MM.1S (cell line): ENCODE results near the gene GPC5.

Experiments
- DNase-seq: peaks from one replicate; pipeline ENCODE4 v3.0.0-alpha.2; 2015
- H2AFZ ChIP-seq: fragments of 300-600 bp; sonication (generic); 2 replicates; pipeline ENCODE4 v1.6.0; 2016; ENCODE audit warnings: antibody characterized with exemption, low read length
- H3F3A ChIP-seq: fragments of 300-600 bp; sonication (generic); 2 replicates; pipeline ENCODE4 v1.6.1; 2016; ENCODE audit warnings: mild to moderate bottlenecking, antibody characterized with exemption, low read length, moderate library complexity, mixed read lengths; ENCODE audit not compliant: insufficient read depth
- H3K27ac ChIP-seq: fragments of 300-600 bp; sonication (generic); 2 replicates; pipeline ENCODE4 v1.5.1; 2016; ENCODE audit warnings: mild to moderate bottlenecking, low read length
- H3K27me3 ChIP-seq: fragments of 300-600 bp; sonication (generic); replicated peaks from 2 replicates; pipeline ENCODE4 v1.6.0; 2016; ENCODE audit warnings: low read length; ENCODE audit not compliant: insufficient read depth
- H3K36me3 ChIP-seq: fragments of 300-600 bp; sonication (generic); replicated peaks from 2 replicates; pipeline ENCODE4 v1.6.1; 2016; ENCODE audit warnings: mild to moderate bottlenecking, low read length, mixed read lengths; ENCODE audit not compliant: insufficient read depth
- H3K4me1 ChIP-seq: fragments of 300-600 bp; sonication (generic); 2 replicates; pipeline ENCODE4 v1.6.1; 2016; ENCODE audit warnings: low read length, mixed read lengths
- H3K4me2 ChIP-seq: fragments of 300-600 bp; sonication (generic); 2 replicates; pipeline ENCODE4 v1.6.0; 2016; ENCODE audit warnings: low read depth, low read length
- H3K4me3 ChIP-seq: fragments of 300-600 bp; sonication (generic); 2 replicates; pipeline ENCODE4 v1.5.1; 2016; ENCODE audit warnings: low read length, mixed read lengths
- H3K79me2 ChIP-seq: fragments of 300-600 bp; sonication (generic); 2 replicates; pipeline ENCODE4 v1.6.1; 2016; ENCODE audit warnings: mixed run types, low read length, mixed read lengths
- H3K9ac ChIP-seq: fragments of 300-600 bp; sonication (generic); 2 replicates; pipeline ENCODE4 v1.6.1; 2016; ENCODE audit warnings: low read length, mixed read lengths
- H3K9me2 ChIP-seq: fragments of 300-600 bp; sonication (generic); replicated peaks from 2 replicates; pipeline ENCODE4 v1.6.1; 2016; ENCODE audit warnings: mild to moderate bottlenecking, low read length, mixed read lengths; ENCODE audit not compliant: insufficient read depth
- H3K9me3 ChIP-seq: fragments of 300-600 bp; sonication (generic); replicated peaks from 2 replicates; pipeline ENCODE4 v1.6.1; 2016; ENCODE audit warnings: mild to moderate bottlenecking, low read length, mixed read lengths; ENCODE audit not compliant: insufficient read depth
- H4K20me1 ChIP-seq: fragments of 300-600 bp; sonication (generic); 2 replicates; pipeline ENCODE4 v1.6.1; 2016; ENCODE audit warnings: mild to moderate bottlenecking, low read length, moderate library complexity, mixed read lengths; ENCODE audit not compliant: insufficient read depth
- CTCF ChIP-seq: fragments of 300-600 bp; sonication (generic); IDR thresholded peaks from 2 replicates; pipeline ENCODE4 v1.5.1; 2016; ENCODE audit warnings: antibody characterized with exemption, low read length, mixed read lengths
- EZH2 ChIP-seq: fragments of 300-600 bp; sonication (generic); optimal IDR thresholded peaks from 2 replicates; pipeline ENCODE3; 2017; ENCODE audit warnings: low read depth, mild to moderate bottlenecking, antibody characterized with exemption, low read length, mixed read lengths
- EZH2phosphoT487 ChIP-seq: fragments of 300-600 bp; sonication (generic); IDR thresholded peaks from 2 replicates; pipeline ENCODE4 v1.6.1; 2018; ENCODE audit warnings: antibody characterized with exemption, low read length

Gene GPC5

GRCh38 chr13:91596842-91597241 lies 198.4 kb downstream of the GPC5 start:
- Histone ChIP-seq H3K9me3 (no peaks in the 10 kb centered on the region), H3K36me3 (no peaks in the 10 kb centered on the region), H3K9ac (no peak overlapping the region), H4K20me1 (no peaks in the 10 kb centered on the region), H3F3A (no peaks in the 10 kb centered on the region), H2AFZ (no peak overlapping the region), H3K4me1 (no peaks in the 10 kb centered on the region), H3K27me3 (no peaks in the 10 kb centered on the region), H3K79me2 (no peaks in the 10 kb centered on the region), H3K9me2 (no peaks in the 10 kb centered on the region), H3K4me2 (no peak overlapping the region), H3K4me3 (no peak overlapping the region), H3K27ac (no peak overlapping the region)
- TF ChIP-seq EZH2phosphoT487: no peak
- no peak for TF ChIP-seq EZH2
- no peak for TF ChIP-seq CTCF
- DNase-seq: no peak

DNA sequence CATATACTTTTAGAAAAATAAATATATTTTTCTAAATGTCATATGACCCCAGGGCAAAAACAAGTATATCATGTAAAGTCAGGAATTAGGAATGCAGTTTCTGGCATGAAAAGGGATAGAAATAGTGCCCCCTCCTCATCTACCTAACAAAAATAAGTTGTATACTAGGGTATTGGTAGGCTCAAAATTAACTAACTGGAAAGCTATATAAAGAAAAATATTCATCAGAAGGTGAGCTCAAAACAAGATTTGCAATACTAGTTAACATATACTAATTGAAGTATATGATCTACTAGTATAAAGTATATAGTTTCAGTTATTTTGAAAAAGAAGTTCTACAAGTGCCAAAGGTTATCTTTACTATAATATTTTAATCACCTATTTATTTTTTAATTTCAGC lies 200.2 kb downstream of the GPC5 start:
- H2AFZ ChIP-seq: no peak overlapping the region
- no peaks in the 10 kb centered on the region for H3K79me2 ChIP-seq
- no peak overlapping the region for H3K4me3 ChIP-seq
- H3K9me3 ChIP-seq: no peaks in the 10 kb centered on the region
- H3K4me2 ChIP-seq: no peak overlapping the region
- H3K9ac ChIP-seq: no peak overlapping the region
- no peaks in the 10 kb centered on the region for H3F3A ChIP-seq
- no peak overlapping the region for H3K27ac ChIP-seq
- no peaks in the 10 kb centered on the region for H3K36me3 ChIP-seq
- no peaks in the 10 kb centered on the region for H4K20me1 ChIP-seq
- no peaks in the 10 kb centered on the region for H3K27me3 ChIP-seq
- TF ChIP-seq EZH2 (no peak), CTCF (no peak), EZH2phosphoT487 (no peak)
- no peak for DNase-seq
- H3K4me1 ChIP-seq: no peaks in the 10 kb centered on the region
- H3K9me2 ChIP-seq: no peaks in the 10 kb centered on the region

DNA sequence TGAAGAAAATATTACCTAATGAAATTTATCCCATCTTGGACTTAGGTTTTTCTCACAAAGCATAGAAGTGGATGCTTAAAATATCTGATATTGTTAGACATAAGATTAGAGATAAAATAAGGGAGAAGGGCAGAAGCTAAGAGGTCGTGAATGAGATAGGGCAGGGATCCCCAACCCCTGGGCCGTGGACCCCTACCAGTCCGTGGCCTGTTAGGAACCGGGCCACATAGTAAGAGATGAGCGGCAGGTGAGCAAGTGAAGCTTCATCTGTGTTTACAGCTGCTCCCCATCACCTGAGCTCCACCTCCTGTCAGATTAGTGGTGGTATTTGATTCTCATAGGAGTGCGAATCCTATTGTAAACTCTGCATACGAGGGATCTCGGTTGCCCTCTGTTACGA lies 202.9 kb downstream of the GPC5 start:
- Histone ChIP-seq H2AFZ (no peak overlapping the region), H3K4me3 (no peak overlapping the region), H3K27me3 (no peaks in the 10 kb centered on the region), H3K9ac (no peak overlapping the region), H4K20me1 (no peaks in the 10 kb centered on the region), H3K79me2 (no peaks in the 10 kb centered on the region), H3K27ac (no peak overlapping the region), H3F3A (no peaks in the 10 kb centered on the region), H3K9me2 (no peaks in the 10 kb centered on the region), H3K4me1 (no peaks in the 10 kb centered on the region), H3K9me3 (no peaks in the 10 kb centered on the region), H3K36me3 (no peaks in the 10 kb centered on the region), H3K4me2 (no peak overlapping the region)
- no peak for DNase-seq
- TF ChIP-seq CTCF (no peak), EZH2phosphoT487 (no peak), EZH2 (no peak)

DNA sequence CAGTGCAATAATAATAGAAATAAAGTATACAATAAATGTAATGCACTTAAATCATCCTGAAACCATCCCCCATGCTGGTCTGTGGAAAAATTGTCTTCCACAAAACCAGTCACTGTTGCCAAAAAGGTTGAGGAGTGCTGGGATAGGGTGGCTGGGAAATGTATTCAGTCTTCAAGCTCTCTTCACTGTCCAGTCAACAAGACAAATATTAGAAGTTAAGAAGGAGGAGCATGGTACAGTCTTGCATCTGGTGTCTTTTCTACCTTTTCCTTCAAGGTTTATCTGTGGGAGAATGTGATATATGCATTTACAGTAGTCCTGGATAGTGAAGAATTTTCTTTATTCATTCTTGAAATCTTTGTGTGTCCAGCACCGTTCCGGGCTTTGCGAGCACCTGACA lies 203.4 kb downstream of the GPC5 start:
- Histone ChIP-seq H3K9me3 (no peaks in the 10 kb centered on the region), H4K20me1 (no peaks in the 10 kb centered on the region), H3K4me2 (no peak overlapping the region), H3K4me1 (no peaks in the 10 kb centered on the region), H3K79me2 (no peaks in the 10 kb centered on the region), H3K36me3 (no peaks in the 10 kb centered on the region), H3K27me3 (no peaks in the 10 kb centered on the region), H2AFZ (no peak overlapping the region), H3K9me2 (no peaks in the 10 kb centered on the region), H3F3A (no peaks in the 10 kb centered on the region), H3K9ac (no peak overlapping the region), H3K27ac (no peak overlapping the region), H3K4me3 (no peak overlapping the region)
- no peak for DNase-seq
- TF ChIP-seq CTCF (no peak), EZH2phosphoT487 (no peak), EZH2 (no peak)
